ENCODE results near the gene GLRA3.

GLRA3 gene

DNA sequence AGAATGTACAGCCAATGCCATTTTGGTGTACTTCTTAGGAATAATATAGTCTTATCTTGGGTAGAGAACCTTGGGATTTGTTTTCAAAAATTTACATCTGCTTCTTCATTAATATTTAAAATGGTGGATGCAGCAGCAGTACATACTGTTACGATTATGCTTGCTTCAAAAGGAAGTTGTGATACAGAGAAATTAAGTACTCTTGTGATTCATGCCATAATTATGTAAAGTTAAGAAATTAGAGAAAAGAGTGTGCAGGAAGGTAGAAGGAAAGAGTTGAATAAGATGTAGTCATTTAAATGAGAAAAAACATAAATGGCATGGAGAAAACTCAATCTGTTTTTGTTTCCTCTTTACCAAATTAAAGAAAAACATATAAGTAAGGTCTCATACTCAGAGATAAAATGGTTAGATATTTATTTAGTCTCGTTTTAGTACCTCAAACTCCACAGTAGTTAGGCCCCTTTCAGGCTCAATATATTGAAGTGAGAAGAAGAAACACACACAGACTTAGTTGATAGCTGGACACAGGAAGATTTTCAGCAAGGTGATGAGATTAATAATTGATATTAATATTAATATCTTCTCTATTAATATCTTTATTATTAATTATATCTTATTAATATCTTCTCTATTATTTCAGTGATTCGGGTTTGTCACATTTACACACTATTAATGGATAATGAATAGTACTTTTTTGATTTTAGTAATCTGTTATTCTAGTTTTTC, 236.6 kb downstream of the GLRA3 start:
- no peak for DNase-seq

DNA sequence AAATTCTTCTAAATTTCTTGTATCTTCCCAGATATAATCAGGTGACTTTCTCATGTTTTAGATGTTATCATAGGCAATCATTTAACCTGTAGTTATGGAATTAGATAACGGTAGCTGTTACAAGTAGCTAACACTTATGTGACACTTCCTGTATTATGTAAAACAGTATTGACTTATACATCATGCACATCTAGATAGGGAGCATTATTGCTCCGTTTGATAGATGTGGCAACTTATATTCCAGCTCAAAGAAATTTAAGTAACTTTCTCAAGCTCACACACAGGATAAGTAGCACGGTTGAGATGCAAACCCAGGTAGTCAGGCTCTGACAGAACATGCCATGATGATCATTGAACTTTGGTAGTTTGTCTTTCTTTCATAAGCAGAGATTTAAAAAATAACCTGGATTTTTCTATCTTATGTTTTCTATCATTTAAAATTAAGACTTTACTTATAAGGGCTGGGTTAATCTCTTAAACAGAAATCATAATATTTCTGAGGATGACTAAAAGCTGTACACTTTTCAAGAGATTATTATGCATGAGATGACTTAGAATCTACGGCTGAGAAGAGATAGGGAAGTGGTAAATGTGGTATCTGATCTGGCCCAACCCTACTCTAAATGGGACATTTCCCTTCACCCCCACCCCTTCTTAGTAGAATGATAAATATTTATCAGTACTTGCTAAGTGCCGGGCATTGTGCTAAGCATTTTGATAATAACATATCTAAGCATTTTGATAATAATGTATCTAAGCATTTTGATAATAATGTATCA, 237.6 kb downstream of the GLRA3 start:
- DNase-seq, result no peak

DNA sequence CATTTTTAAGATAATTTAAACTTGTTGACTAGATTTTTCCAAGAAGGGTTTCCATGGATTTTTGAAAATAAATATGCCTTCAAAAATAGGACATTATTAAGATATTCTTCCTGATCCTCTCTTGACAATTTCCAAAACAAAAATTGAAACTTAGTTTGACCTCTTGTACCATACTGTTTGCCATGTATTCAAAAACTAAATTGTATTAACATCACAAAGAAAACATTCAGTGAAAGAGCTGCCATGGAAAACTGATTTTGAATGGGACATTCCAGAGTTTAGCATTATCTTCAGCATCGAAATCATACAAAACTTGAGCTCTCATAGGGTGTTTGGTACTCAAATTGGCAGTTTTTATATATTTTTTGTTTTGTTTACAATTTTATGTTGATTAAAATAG, 238.7 kb downstream of the GLRA3 start:
- DNase-seq, result no peak

All from amniotic stem cell (primary cell).